GM21737 (cell line): Measurements from ENCODE around the gene ANG.
A peak's percentile ranks its signal among the peaks of the same experiment; 100 is the strongest.
"Not testable (repeated sequence)": the region's sequence is repeated elsewhere in the genome, so short reads cannot be mapped to it uniquely, and the experiment has no call there.

ENCODE experiments used
- ATAC-seq: cut with Tn5 transposase; IDR thresholded peaks from one replicate; pipeline ENCODE4 v1.9.1; 2021; ENCODE audit warnings: mild to moderate bottlenecking, moderate library complexity; ENCODE audit not compliant: unreplicated experiment

The ANG gene

GRCh38 chr14:20688167-20688839 is at the start of gene ANG:
ANG (plus strand) TSS chr14:20688764; CDS start chr14:20693565, 4,801 bp downstream.
- no peak for ATAC-seq

DNA sequence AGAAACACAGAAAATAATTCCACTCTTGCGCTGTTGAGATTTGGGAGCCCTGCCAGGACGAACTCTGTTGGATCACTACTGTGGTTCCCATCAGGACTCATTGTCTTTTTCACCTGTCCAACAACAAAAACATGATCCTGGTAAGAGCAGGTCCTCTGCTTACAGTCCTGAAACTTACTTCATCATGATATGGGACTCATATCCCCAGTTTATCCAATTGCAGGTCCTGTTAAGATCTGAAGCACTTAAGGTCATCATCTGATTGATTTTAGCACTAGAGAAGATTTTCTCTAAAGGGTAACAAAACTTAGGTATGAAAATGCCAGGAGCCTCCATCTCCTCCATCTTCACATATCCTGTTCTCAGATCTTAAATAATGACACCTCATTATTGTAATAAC is 47.0 kb upstream of the ANG start, which contains the start of gene OR6S1:
OR6S1 (minus strand) TSS at position 101 of the 400 bp plus-strand sequence; CDS start at position 101, 0 bp downstream.
- ATAC-seq, result no peak

- ATAC-seq, result no peak
Observed at GRCh38 chr14:20642182-20642581, 46.4 kb upstream of the ANG start.

DNA sequence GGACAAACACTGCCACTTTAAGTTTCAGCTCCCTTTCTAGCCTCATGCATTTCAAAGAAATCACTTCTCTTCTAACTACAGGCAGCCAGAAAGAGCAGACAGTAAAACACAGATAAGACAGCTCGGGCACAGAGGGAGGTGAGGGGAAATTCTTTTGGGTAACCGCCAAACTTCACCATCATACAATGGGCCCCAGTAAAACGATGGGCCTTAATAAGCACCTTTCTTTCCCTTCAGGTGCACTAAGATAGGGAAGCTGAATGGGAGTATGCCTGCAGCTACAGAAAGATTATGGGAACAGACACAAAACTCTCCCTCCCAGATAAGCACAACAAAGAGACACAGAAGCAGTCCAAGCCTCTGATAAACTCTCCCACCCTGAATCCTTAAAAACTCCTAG is 45.8 kb upstream of the ANG start:
- ATAC-seq, result not testable (repeated sequence)

DNA sequence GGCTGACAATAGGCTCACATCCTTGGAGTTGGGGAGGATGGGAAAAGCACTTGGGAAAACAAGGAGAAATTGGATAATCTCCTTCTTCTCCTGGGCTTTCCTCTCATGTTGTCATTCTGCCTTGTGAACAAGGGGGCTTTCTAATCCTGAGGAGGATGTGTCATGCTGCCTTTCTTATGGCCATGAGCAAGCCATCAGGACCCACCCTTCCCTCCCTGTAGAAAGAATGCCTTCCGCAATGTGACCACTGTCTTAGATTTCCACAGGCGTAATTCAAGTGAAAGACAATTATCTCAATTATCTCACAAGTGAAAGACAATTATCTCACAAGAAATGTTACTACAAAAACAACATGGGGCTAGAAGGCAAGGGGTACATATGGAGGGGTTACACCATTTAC is 44.0 kb upstream of the ANG start:
- ATAC-seq, result no peak

GRCh38 chr14:20645481-20645880 is 43.1 kb upstream of the ANG start:
- no peak for ATAC-seq

GRCh38 chr14:20652996-20653975 is 35.3 kb upstream of the ANG start:
- ATAC-seq, result no peak

DNA sequence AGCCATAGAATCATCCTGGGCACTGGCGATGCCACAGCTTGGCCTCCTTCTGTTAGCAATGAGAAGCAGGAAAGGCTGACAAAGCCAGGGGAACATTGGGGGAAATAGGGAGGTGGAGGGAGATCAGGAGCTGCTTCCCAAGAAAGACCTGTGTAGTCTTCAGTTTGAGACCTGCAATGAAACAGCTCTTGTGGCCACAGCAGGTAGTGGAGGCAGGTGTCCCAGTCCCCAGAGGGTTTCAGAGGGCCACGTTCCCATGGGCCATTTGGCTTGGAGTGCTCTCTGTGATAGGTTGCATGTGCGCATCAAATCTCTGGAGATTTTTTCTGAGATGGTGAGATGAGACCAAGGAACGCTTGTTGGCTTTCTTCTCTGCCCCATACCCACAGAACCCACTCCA is 32.7 kb upstream of the ANG start:
- ATAC-seq, result no peak

- ATAC-seq, result no peak
Observed at GRCh38 chr14:20656274-20656673, 32.3 kb upstream of the ANG start.

DNA sequence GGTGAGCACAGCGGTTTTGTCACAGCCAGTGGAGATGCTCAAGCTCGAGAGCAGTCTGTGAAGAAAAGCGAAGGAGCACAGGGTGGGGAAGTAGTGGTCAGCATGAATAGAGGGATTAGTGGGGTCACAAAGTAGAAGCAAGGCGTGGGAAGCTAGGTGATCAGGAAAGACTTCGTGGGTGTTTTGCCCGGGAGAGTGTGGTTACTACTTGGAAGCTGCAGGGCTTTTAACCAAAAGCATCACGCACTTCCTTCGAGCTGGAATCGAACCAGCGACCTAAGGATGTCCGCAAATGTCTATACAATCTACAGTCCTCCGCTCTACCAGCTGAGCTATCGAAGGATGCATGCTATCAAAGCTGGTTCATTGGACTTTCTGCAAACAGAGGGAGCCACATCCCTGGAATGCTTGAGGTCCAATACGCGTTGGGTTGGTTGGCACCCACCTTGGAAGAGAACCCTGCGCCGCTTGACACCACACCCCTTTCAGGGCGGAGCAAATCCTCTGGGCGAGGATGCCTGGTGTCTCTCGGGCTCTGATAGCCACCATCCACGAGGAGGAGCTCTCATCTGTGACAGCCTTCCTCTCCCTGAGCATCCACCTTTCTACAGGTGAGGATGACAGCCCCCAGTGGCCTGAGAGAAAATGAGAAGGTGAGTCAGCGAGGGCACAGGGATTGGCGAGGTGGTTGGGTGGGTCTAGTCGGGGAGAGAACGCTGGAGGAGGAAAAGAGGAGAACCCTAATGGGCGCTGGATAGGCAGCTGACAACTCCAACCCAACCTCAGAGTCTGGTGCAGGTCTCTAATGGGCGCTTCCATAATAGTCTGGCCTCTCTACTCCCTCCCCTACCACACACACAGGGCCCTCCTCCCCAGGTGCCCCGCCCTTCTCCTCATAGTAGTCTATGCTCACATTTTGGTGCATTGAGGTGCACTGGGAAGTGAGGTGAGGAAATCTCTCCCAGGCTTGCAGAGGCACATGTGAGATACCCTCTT is 31.1 kb upstream of the ANG start:
- no peak for ATAC-seq

- no peak for ATAC-seq
Observed at GRCh38 chr14:20658246-20658645, 30.3 kb upstream of the ANG start.

DNA sequence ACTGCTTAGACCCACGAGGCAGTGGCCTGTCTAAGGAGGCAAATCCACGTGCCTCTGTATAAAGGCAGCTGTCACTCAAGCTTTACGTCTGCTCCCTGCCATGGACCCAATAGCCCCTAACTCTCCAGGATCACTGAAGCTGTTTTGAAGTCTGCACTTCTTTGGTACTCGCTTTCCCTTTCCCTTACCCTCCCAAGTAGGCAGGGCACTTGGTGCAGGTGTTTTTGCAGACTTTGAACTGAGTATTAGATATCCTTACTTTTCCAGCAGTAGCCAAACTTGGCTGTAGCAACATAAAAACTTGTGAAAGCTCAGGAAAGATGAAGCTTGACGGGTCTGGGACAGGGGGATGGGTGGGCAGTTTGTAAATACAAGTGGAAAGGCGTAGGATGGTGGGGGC is 29.2 kb upstream of the ANG start:
- ATAC-seq, result no peak

DNA sequence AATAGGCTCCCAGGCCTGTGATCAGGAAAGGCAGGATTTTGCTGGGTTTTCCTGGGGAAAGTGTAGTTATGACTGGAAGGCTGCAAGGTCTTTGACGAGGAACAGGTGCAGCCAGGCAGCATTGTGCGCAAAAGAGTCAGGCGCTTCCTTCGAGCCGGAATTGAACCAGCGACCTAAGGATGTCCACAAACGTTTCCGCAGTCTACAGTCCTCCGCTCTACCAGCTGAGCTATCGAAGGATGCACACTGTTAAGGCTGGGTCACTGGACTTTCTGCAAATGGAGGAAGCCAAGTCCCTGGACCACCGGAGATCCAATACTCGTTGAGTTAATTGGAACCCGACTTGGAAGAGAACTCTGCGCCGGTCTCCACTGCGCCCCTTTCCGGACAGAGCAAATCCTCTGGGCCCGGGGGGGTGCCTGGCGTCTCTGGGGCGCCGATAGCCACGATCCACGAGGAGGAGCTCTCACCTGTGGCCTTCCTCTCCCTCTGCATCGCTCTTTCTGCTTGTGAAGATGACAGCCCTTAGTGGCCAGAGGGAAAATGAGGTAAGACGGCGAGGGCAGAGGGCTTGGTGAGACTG is 28.7 kb upstream of the ANG start:
- no peak for ATAC-seq

DNA sequence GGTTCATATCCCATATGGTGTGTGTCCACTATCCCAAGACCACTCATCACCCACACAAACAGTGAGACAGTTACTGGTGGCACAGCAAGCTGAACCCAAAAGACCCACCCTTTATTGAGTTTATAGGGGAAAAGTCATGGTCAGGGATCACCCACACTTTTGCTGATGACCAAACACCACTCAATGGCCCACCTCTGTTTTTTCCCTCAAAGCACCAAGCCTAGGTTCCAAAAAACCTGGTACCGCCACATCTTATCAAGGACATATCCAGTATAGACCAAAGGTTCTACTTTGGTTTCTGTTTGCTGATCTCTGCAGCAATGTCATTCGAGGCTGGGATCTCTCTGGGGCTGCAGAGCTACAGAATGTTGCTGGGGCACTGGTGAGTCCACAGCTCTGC is 27.4 kb upstream of the ANG start:
- ATAC-seq, result no peak

GRCh38 chr14:20662968-20663732 is 25.4 kb upstream of the ANG start:
- peak; percentile 52 for ATAC-seq

- not testable (repeated sequence) for ATAC-seq
Observed at GRCh38 chr14:20666400-20666961, 22.1 kb upstream of the ANG start.

DNA sequence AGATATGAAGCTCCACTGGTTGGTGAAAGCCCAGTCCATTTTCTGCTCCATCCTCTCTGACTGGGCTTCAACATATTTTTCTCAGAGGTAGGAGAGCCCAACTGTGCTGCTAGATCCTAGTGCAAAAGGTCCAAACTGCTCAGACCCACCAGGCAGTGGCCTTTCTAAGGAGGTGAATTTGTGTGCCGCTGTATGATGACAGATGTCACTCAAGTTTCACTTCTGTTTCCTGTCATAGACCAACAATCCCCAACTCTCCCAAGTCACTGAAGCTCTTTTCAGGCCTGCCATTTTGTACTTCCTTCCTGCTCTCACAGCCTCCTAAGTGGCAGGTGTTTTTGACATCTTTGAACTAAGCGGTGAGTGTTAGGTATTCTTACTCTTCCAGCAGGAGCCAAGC is 20.6 kb upstream of the ANG start:
- peak; percentile 70 for ATAC-seq

DNA sequence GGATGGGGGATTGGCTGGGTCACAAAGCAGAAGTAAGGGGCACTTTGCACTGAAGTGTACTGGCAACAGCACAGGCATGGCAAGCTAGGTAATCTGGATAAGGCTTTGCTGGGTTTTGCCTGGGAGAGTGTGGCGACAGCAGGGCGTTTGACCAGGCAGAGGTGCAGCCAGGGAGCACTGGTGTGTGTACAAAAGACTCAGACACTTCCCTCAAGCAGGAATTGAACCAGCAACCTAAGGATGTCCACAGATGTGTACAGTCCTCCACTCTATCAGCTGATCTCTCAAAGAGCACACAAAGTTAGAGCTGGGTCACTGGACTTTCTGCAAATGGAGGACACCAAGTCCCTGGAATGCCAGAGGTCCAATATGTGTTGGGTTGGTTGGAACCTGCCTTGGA is 19.6 kb upstream of the ANG start:
- no peak for ATAC-seq

- no peak for ATAC-seq
Observed at GRCh38 chr14:20671597-20672283, 16.8 kb upstream of the ANG start.
